ENCODE results near the gene TRANK1.

GRCh38 chr3:36903119-36903882 lies 41.6 kb downstream of the TRANK1 start:
- TF ChIP-seq CTCF (IDR thresholded peaks at IDR 0.05) (no peak), POLR2A (IDR thresholded peaks at IDR 0.05) (no peak)
